Mesenchymal stem cell (in vitro differentiated cells and primary cell): Measurements from ENCODE around the gene VAC14.
"Not testable (repeated sequence)": the region's sequence is repeated elsewhere in the genome, so short reads cannot be mapped to it uniquely, and the experiment has no call there.

Experiments used
- DNase-seq: peaks from one replicate; pipeline ENCODE4 v3.0.0-alpha.2; 2013
- H2AFZ ChIP-seq: one replicate; pipeline ENCODE4 v1.6.1; 2013; ENCODE audit warnings: low read depth, mild to moderate bottlenecking, control low read depth, inconsistent platforms, low read length, moderate library complexity
- H2AK5ac ChIP-seq: 2 replicates; pipeline ENCODE4 v1.6.1; 2013; ENCODE audit warnings: low read length, moderate library complexity, mild to moderate bottlenecking, inconsistent platforms; ENCODE audit not compliant: severe bottlenecking
- H2BK120ac ChIP-seq: one replicate; pipeline ENCODE4 v1.6.1; 2013; ENCODE audit warnings: low read depth, mild to moderate bottlenecking, inconsistent platforms, low read length, moderate library complexity
- H2BK12ac ChIP-seq, 2 experiments: one replicate each; pipeline ENCODE4 v1.6.1; 2013; ENCODE audit warnings: inconsistent platforms in 2 of 2, low read length in 2 of 2, mild to moderate bottlenecking in 2 of 2, moderate library complexity in 2 of 2, control low read depth in 1 of 2
- H2BK15ac ChIP-seq: one replicate; pipeline ENCODE4 v1.6.1; 2013; ENCODE audit warnings: mild to moderate bottlenecking, low read depth, inconsistent platforms; ENCODE audit not compliant: poor library complexity, severe bottlenecking
- H2BK5ac ChIP-seq: 2 replicates; pipeline ENCODE4 v1.6.1; 2013; ENCODE audit warnings: low read depth, mild to moderate bottlenecking, low read length, control low read depth, inconsistent platforms; ENCODE audit not compliant: poor library complexity, severe bottlenecking
- H3K14ac ChIP-seq, 2 experiments: one replicate each; pipeline ENCODE4 v1.6.1; 2013; ENCODE audit warnings: inconsistent platforms in 2 of 2, low read length in 2 of 2, control low read depth in 1 of 2, mild to moderate bottlenecking in 1 of 2, moderate library complexity in 1 of 2
- H3K18ac ChIP-seq, 2 experiments: one replicate each; pipeline ENCODE4 v1.6.1; 2013; ENCODE audit warnings: inconsistent platforms in 2 of 2, low read length in 2 of 2, control low read depth in 1 of 2, low read depth in 1 of 2, mild to moderate bottlenecking in 1 of 2
- H3K23ac ChIP-seq, 2 experiments: one replicate each; pipeline ENCODE4 v1.6.1; 2013; ENCODE audit warnings: inconsistent platforms in 2 of 2, low read length in 2 of 2, mild to moderate bottlenecking in 2 of 2, moderate library complexity in 2 of 2, control low read depth in 1 of 2
- H3K27ac ChIP-seq: 2 replicates; pipeline ENCODE4 v1.5.1; 2013; ENCODE audit warnings: mild to moderate bottlenecking, moderate library complexity, low read length, control low read depth, inconsistent platforms; ENCODE audit not compliant: poor library complexity, severe bottlenecking
- H3K27me3 ChIP-seq, 2 experiments: 2 replicates each; pipeline versions ENCODE4 v1.6.1 to v1.7.0; 2013; ENCODE audit warnings: low read length in 2 of 2, mild to moderate bottlenecking in 2 of 2, moderate library complexity in 2 of 2, control low read depth in 1 of 2, inconsistent platforms in 1 of 2; ENCODE audit not compliant: control insufficient read depth in 1 of 2, insufficient read depth in 1 of 2
- H3K36me3 ChIP-seq, 2 experiments: 2 replicates each; pipeline versions ENCODE4 v1.6.1 to v1.7.0; 2013; ENCODE audit warnings: low read length in 2 of 2, control low read depth in 1 of 2, inconsistent platforms in 1 of 2, low read depth in 1 of 2, mild to moderate bottlenecking in 1 of 2; ENCODE audit not compliant: insufficient read depth in 2 of 2, control insufficient read depth in 1 of 2
- H3K4ac ChIP-seq, 2 experiments: one replicate each; pipeline ENCODE4 v1.6.1; 2013; ENCODE audit warnings: inconsistent platforms in 2 of 2, low read length in 2 of 2, mild to moderate bottlenecking in 2 of 2, moderate library complexity in 2 of 2, control low read depth in 1 of 2, low read depth in 1 of 2
- H3K4me1 ChIP-seq: 2 replicates; pipeline ENCODE4 v1.6.1; 2013; ENCODE audit warnings: low read depth, low read length, control low read depth; ENCODE audit not compliant: control insufficient read depth, insufficient read depth
- H3K4me2 ChIP-seq: 2 replicates; pipeline ENCODE4 v1.6.1; 2013; ENCODE audit warnings: low read length, mild to moderate bottlenecking, inconsistent platforms; ENCODE audit not compliant: poor library complexity, severe bottlenecking
- H3K4me3 ChIP-seq, 2 experiments: 2 replicates each; pipeline versions ENCODE4 v1.5.1 to v1.7.0; 2013; ENCODE audit warnings: low read length in 2 of 2, mild to moderate bottlenecking in 2 of 2, control low read depth in 1 of 2, low read depth in 1 of 2; ENCODE audit not compliant: insufficient read depth in 1 of 2
- H3K79me1 ChIP-seq: replicated peaks from 2 replicates; pipeline ENCODE4 v1.6.1; 2013; ENCODE audit warnings: mild to moderate bottlenecking, control low read depth, low read length, inconsistent platforms; ENCODE audit not compliant: poor library complexity, severe bottlenecking
- H3K9ac ChIP-seq: 2 replicates; pipeline ENCODE4 v1.7.0; 2013; ENCODE audit warnings: mild to moderate bottlenecking, low read length, moderate library complexity
- H3K9me3 ChIP-seq: 2 replicates; pipeline ENCODE4 v1.7.0; 2013; ENCODE audit warnings: mild to moderate bottlenecking, low read length; ENCODE audit not compliant: control insufficient read depth
- H4K8ac ChIP-seq: one replicate; pipeline ENCODE4 v1.6.1; 2013; ENCODE audit warnings: inconsistent platforms, mild to moderate bottlenecking, low read length, moderate library complexity
- H4K91ac ChIP-seq: one replicate; pipeline ENCODE4 v1.6.1; 2013; ENCODE audit warnings: mild to moderate bottlenecking, low read length, inconsistent platforms
- WGBS: methylation state at CpG from one replicate; pipeline ENCODE4 v1.1.7; 2013; ENCODE audit warnings: mixed read lengths; 5-methylcytosine and 5-hydroxymethylcytosine counted together

The VAC14 gene

GRCh38 chr16:70742967-70743366 lies 58.0 kb downstream of the VAC14 start:
- 97% methylated on average over 9 of the region's 9 CpGs for WGBS
- Histone ChIP-seq H3K4me1 (peaks cover 60% of the 10 kb centered on the region), H3K79me1 (peaks cover 17% of the 10 kb centered on the region), H3K36me3 (peaks cover 28 to 46% of the 10 kb centered on the region in 2 experiments)
- not testable (repeated sequence) for H3K4ac ChIP-seq, H3K14ac ChIP-seq, H2AK5ac ChIP-seq, H3K4me2 ChIP-seq, H4K91ac ChIP-seq, H3K9ac ChIP-seq, DNase-seq, H2BK12ac ChIP-seq, H2BK15ac ChIP-seq, H3K27me3 ChIP-seq, H3K4me3 ChIP-seq, H2BK120ac ChIP-seq, H2AFZ ChIP-seq, H2BK5ac ChIP-seq, H3K27ac ChIP-seq, H3K18ac ChIP-seq, H3K9me3 ChIP-seq, H3K23ac ChIP-seq, H4K8ac ChIP-seq

- peak overlapping the region; percentile 64 for H4K8ac ChIP-seq
- peak overlapping the region; percentile 11 for H2BK120ac ChIP-seq
- H3K4ac ChIP-seq: peak overlapping the region; percentile 86 to 88
- peak overlapping the region; percentile 66 for H2BK15ac ChIP-seq
- no peak overlapping the region for H2BK5ac ChIP-seq
- H3K27me3 ChIP-seq: no peaks in the 10 kb centered on the region
- H3K4me3 ChIP-seq: no peak overlapping the region
- peaks cover 28 to 46% of the 10 kb centered on the region in 2 experiments for H3K36me3 ChIP-seq
- H3K9me3 ChIP-seq: no peaks in the 10 kb centered on the region
- peak overlapping the region in 1 of 2 experiments; percentile 83 for H3K14ac ChIP-seq
- no peak overlapping the region for H3K27ac ChIP-seq
- no peak overlapping the region for H3K23ac ChIP-seq
- peak overlapping the region in 1 of 2 experiments; percentile 98 for H2BK12ac ChIP-seq
- H2AFZ ChIP-seq: no peak overlapping the region
- 90% methylated on average over 9 of the region's 9 CpGs for WGBS
- peak overlapping the region; percentile 9 to 93 for H3K18ac ChIP-seq
- peaks cover 63% of the 10 kb centered on the region for H3K4me1 ChIP-seq
- DNase-seq: no peak
- peak overlapping the region; percentile 48 for H2AK5ac ChIP-seq
- no peak overlapping the region for H3K4me2 ChIP-seq
- H3K9ac ChIP-seq: no peak overlapping the region
- peak overlapping the region; percentile 45 for H4K91ac ChIP-seq
- H3K79me1 ChIP-seq: peaks cover 15% of the 10 kb centered on the region
Observed at GRCh38 chr16:70741783-70742125, 59.2 kb downstream of the VAC14 start.

GRCh38 chr16:70740914-70741782 lies 59.8 kb downstream of the VAC14 start:
- H3K36me3 ChIP-seq: peaks cover 28 to 46% of the 10 kb centered on the region in 2 experiments
- H3K27me3 ChIP-seq: no peaks in the 10 kb centered on the region
- peak overlapping the region; percentile 93 to 94 for H3K18ac ChIP-seq
- H3K4me3 ChIP-seq: no peak overlapping the region
- H3K23ac ChIP-seq: no peak overlapping the region
- H2BK120ac ChIP-seq: peak overlapping the region; percentile 84
- H3K4me2 ChIP-seq: no peak overlapping the region
- peak overlapping the region; percentile 9 for H3K9ac ChIP-seq
- H2AFZ ChIP-seq: peak overlapping the region; percentile 2
- peaks cover 62% of the 10 kb centered on the region for H3K4me1 ChIP-seq
- peak overlapping the region; percentile 66 for H3K27ac ChIP-seq
- H2AK5ac ChIP-seq: peak overlapping the region; percentile 48
- DNase-seq: peak; percentile 88
- peak overlapping the region; percentile 66 for H2BK15ac ChIP-seq
- peak overlapping the region; percentile 86 to 88 for H3K4ac ChIP-seq
- peaks cover 15% of the 10 kb centered on the region for H3K79me1 ChIP-seq
- peak overlapping the region; percentile 94 for H4K8ac ChIP-seq
- peak overlapping the region; percentile 89 to 98 for H2BK12ac ChIP-seq
- peak overlapping the region in 1 of 2 experiments; percentile 63 for H3K14ac ChIP-seq
- WGBS: 65% methylated on average over 20 of the region's 20 CpGs
- H2BK5ac ChIP-seq: no peak overlapping the region
- H4K91ac ChIP-seq: peak overlapping the region; percentile 98
- H3K9me3 ChIP-seq: no peaks in the 10 kb centered on the region

GRCh38 chr16:70740174-70740913 lies 60.6 kb downstream of the VAC14 start:
- no peak overlapping the region for H3K23ac ChIP-seq
- no peak overlapping the region for H3K4me3 ChIP-seq
- H2BK12ac ChIP-seq: peak overlapping the region; percentile 89 to 91
- no peak overlapping the region for H3K9ac ChIP-seq
- H4K8ac ChIP-seq: peak overlapping the region; percentile 94
- H2AK5ac ChIP-seq: peak overlapping the region; percentile 90
- peak overlapping the region; percentile 93 to 94 for H3K18ac ChIP-seq
- peak overlapping the region; percentile 84 for H2BK120ac ChIP-seq
- peaks cover 28 to 44% of the 10 kb centered on the region in 2 experiments for H3K36me3 ChIP-seq
- no peaks in the 10 kb centered on the region for H3K27me3 ChIP-seq
- H2AFZ ChIP-seq: peak overlapping the region; percentile 36
- H3K4me1 ChIP-seq: peaks cover 64% of the 10 kb centered on the region
- no peak for DNase-seq
- H3K4ac ChIP-seq: peak overlapping the region; percentile 62 to 80
- 79% methylated on average over 16 of the region's 16 CpGs for whole genome bisulfite sequencing
- H3K79me1 ChIP-seq: peaks cover 11% of the 10 kb centered on the region
- H3K14ac ChIP-seq: peak overlapping the region in 1 of 2 experiments; percentile 91
- no peak overlapping the region for H3K4me2 ChIP-seq
- no peaks in the 10 kb centered on the region for H3K9me3 ChIP-seq
- peak overlapping the region; percentile 39 for H2BK15ac ChIP-seq
- H3K27ac ChIP-seq: peak overlapping the region; percentile 66
- no peak overlapping the region for H2BK5ac ChIP-seq
- peak overlapping the region; percentile 98 for H4K91ac ChIP-seq
